T-cell (primary cell): ENCODE results near the gene HNRNPAB. TPM values are rescaled to one million over a fixed set of nuclear protein-coding genes. Genes with fewer than 3 reads are reported as not detected.
A peak's percentile ranks its signal among the peaks of the same experiment; 100 is the strongest.

Experiments
- ATAC-seq, 4 experiments: fragments of 200-7000 bp in 3 of 4; fragments of 150-1000 bp in 1 of 4; cut with Tn5 transposase; replicated peaks in 1 of 4; 1 replicate in 3 of 4; 2 replicates in 1 of 4; pipeline ENCODE4 v1.10.0; 2021; ENCODE audit warnings: moderate library complexity in 3 of 4, mild to moderate bottlenecking in 2 of 4, moderate number of reproducible peaks in 1 of 4
- CTCF ChIA-PET, 2 donors: fragments of 300-600 bp; sonication (Branson Sonifier 250); formaldehyde crosslinking; loops; one replicate each; lab custom pipeline; 2022; ENCODE audit warnings: antibody characterized with exemption in 2 of 2; lab: Charles Lee
- POLR2A ChIA-PET, 2 donors: fragments of 300-600 bp; sonication (Branson Sonifier 250); formaldehyde crosslinking; loops; one replicate each; lab custom pipeline; 2022; ENCODE audit warnings: antibody characterized with exemption in 2 of 2; lab: Charles Lee
- DNase-seq, 35 experiments: peaks; one replicate each; pipeline versions ENCODE4 v3.0.0 to v3.0.0-alpha.2; 2013 to 2023
- H3K27ac ChIP-seq: one replicate; pipeline ENCODE4 v1.5.1; 2013; ENCODE audit warnings: low read length
- H3K27me3 ChIP-seq, 2 experiments: replicated peaks in 1 of 2; 1 replicate in 1 of 2; 2 replicates in 1 of 2; pipeline versions ENCODE4 v1.6.1 to v1.7.0; 2013; ENCODE audit warnings: low read length in 1 of 2, mixed read lengths in 1 of 2; ENCODE audit not compliant: control insufficient read depth in 2 of 2, insufficient read depth in 2 of 2; ENCODE audit errors: extremely low read depth in 1 of 2
- H3K36me3 ChIP-seq, 2 donors: 1 replicate in 1 of 2; 2 replicates in 1 of 2; pipeline versions ENCODE4 v1.6.1 to v1.7.0; 2013; ENCODE audit warnings: low read length in 1 of 2; ENCODE audit not compliant: control insufficient read depth in 2 of 2, insufficient read depth in 1 of 2; ENCODE audit errors: extremely low read depth in 1 of 2
- H3K4me1 ChIP-seq, 2 experiments: 1 replicate in 1 of 2; 2 replicates in 1 of 2; pipeline versions ENCODE4 v1.6.1 to v1.7.0; 2013; ENCODE audit warnings: low read length in 2 of 2, mixed read lengths in 1 of 2; ENCODE audit not compliant: insufficient read depth in 2 of 2, control insufficient read depth in 1 of 2; ENCODE audit errors: extremely low read depth in 1 of 2
- H3K4me3 ChIP-seq, 2 donors: 1 replicate in 1 of 2; 2 replicates in 1 of 2; pipeline versions ENCODE4 v1.5.1 to v1.7.0; 2013; ENCODE audit warnings: mild to moderate bottlenecking in 2 of 2, low read length in 1 of 2, moderate library complexity in 1 of 2; ENCODE audit not compliant: control insufficient read depth in 1 of 2; ENCODE audit errors: extremely low read depth in 1 of 2
- H3K9me3 ChIP-seq: 2 replicates; pipeline ENCODE4 v1.7.0; 2013
- H3K27ac Mint-ChIP-seq, 2 donors: one replicate each; pipeline ENCODE4 v1.8.0; 2020 to 2021; ENCODE audit warnings: mild to moderate bottlenecking in 2 of 2, mixed read lengths in 2 of 2
- H3K27me3 Mint-ChIP-seq, 2 donors: one replicate each; pipeline ENCODE4 v1.8.0; 2021 to 2022; ENCODE audit warnings: mixed read lengths in 2 of 2
- H3K36me3 Mint-ChIP-seq: one replicate; pipeline ENCODE4 v1.8.0; 2021; ENCODE audit warnings: mixed read lengths
- H3K4me1 Mint-ChIP-seq, 3 donors: one replicate each; pipeline ENCODE4 v1.8.0; 2020 to 2022; ENCODE audit warnings: mixed read lengths in 3 of 3, mild to moderate bottlenecking in 1 of 3
- H3K4me3 Mint-ChIP-seq, 3 donors: one replicate each; pipeline ENCODE4 v1.8.0; 2020 to 2022; ENCODE audit warnings: mild to moderate bottlenecking in 3 of 3, mixed read lengths in 3 of 3, moderate library complexity in 3 of 3
- H3K9me3 Mint-ChIP-seq, 3 donors: one replicate each; pipeline ENCODE4 v1.8.0; 2020 to 2022; ENCODE audit warnings: mixed read lengths in 3 of 3
- WGBS: methylation state at CpG from one replicate; pipeline ENCODE4 v1.1.5; 2013; ENCODE audit warnings: missing lambda C conversion rate; ENCODE audit not compliant: insufficient coverage; 5-methylcytosine and 5-hydroxymethylcytosine counted together
- total RNA-seq, 35 experiments: library from RNA in 6 of 35; stranded (reverse) in 6 of 35; fragments of 120-200 nt in 1 of 35; gene quantifications; one replicate each; pipeline versions ENCODE4 v1.2.1 to v1.2.4 and lab custom pipeline; 2013 to 2026

HNRNPAB gene
- total RNA-seq, 5 donors from 2014 or later (not counting 1 experiment from before 2014, with no cell fraction given): 78.8 to 89.2 (median 85.1) TPM

DNA sequence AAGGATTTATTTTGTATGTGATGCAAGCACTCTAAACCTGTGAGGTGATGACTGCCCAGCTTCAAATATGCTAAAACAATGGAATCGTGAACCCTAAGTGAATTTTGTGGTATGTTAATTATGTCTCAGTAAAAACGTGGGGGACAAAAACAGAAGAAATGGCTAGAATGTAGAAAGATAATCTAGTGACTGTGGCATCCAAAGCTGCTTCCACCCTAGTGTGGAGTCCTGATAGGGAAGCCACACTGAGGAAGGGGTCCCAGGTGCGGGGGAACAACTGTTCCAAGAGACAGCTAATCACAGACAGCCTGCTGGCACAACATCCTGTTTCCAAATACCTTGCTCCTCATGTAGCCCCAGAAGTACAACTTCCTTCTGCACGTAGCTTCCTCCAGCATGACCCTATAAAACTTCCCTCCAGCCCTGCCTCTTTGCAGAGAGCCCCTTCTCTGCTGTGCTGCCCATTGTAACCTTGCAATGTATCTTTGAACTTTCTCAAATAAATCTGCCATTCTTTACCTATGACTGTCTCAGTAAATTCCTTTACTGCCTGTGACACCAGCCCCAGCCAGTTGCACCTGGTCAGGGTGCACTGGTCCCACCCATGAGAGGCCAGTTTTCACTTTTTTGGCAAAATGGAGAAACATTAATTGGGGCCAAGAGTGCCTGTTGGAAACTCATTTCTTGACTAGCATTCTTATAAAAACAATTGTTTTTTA lies 22.0 kb upstream of the HNRNPAB start:
- DNase-seq: no peak
- Histone ChIP-seq H3K4me3 (no peak overlapping the region), H3K4me1 (peaks cover 0 to 2% of the 10 kb centered on the region in 2 experiments), H3K9me3 (no peaks in the 10 kb centered on the region), H3K27me3 (no peaks in the 10 kb centered on the region), H3K27ac (no peak overlapping the region), H3K36me3 (no peaks in the 10 kb centered on the region)
- ChIA-PET POLR2A (interaction anchor here in 1 of 2 donors (0.6 kb wide), 1 partner anchor 8 kb away, joined by 5 read pairs; no protein-coding TSS in a partner anchor), CTCF (interaction anchor here in 1 of 2 donors (1.0 kb wide), 1 partner anchor 107 kb away, joined by 3 read pairs; no protein-coding TSS in a partner anchor)
- WGBS: 5% methylated on average over 3 of the region's 4 CpGs
- Mint-ChIP-seq H3K4me1 (peaks cover 7 to 8% (median 7%) of the 10 kb centered on the region in 3 donors), H3K4me3 (no peak overlapping the region), H3K27me3 (peaks cover 9 to 12% of the 10 kb centered on the region in 2 donors), H3K36me3 (no peaks in the 10 kb centered on the region), H3K27ac (peak overlapping the region in 1 of 2 donors; percentile 25), H3K9me3 (no peaks in the 10 kb centered on the region)
- peak in 2 of 4 experiments; percentile 16 to 42 for ATAC-seq

- no peaks in the 10 kb centered on the region for H3K9me3 ChIP-seq
- POLR2A ChIA-PET: no interaction called here
- H3K9me3 Mint-ChIP-seq: no peaks in the 10 kb centered on the region
Measured at GRCh38 chr5:178186427-178186826, 17.9 kb upstream of the HNRNPAB start.

GRCh38 chr5:178187014-178187413 lies 17.3 kb upstream of the HNRNPAB start, which contains the start of gene GMCL2:
GMCL2 (minus strand) TSS chr5:178187371; CDS start chr5:178187299, 72 bp downstream.
- Mint-ChIP-seq H3K27me3 (peaks cover 5 to 10% of the 10 kb centered on the region in 2 donors), H3K27ac (no peak within 1 kb of the TSS), H3K36me3 (no peaks in the 10 kb centered on the region), H3K4me1 (peaks cover 5 to 7% (median 6%) of the 10 kb centered on the region in 3 donors), H3K4me3 (no peak within 1 kb of the TSS), H3K9me3 (no peaks in the 10 kb centered on the region)
- Histone ChIP-seq H3K27me3 (peaks cover 0 to 17% of the 10 kb centered on the region in 2 experiments), H3K27ac (no peak within 1 kb of the TSS), H3K9me3 (no peaks in the 10 kb centered on the region), H3K4me1 (peaks cover 0 to 2% of the 10 kb centered on the region in 2 experiments), H3K36me3 (no peaks in the 10 kb centered on the region), H3K4me3 (no peak within 1 kb of the TSS)
- ATAC-seq (no peak), DNase-seq (no peak)
- ChIA-PET CTCF (no interaction called here), POLR2A (no interaction called here)
- 97% methylated on average over 20 of the region's 27 CpGs for WGBS

More at GRCh38 chr5:178186427-178186826, 17.9 kb upstream of the HNRNPAB start:
- 79% methylated on average over 5 of the region's 6 CpGs for WGBS
- DNase-seq: no peak
- no peaks in the 10 kb centered on the region for H3K36me3 Mint-ChIP-seq
- H3K27me3 Mint-ChIP-seq: peaks cover 5 to 9% of the 10 kb centered on the region in 2 donors
- Histone ChIP-seq H3K4me1 (peaks cover 0 to 2% of the 10 kb centered on the region in 2 experiments), H3K4me3 (no peak overlapping the region), H3K36me3 (no peaks in the 10 kb centered on the region), H3K27ac (no peak overlapping the region), H3K27me3 (peaks cover 0 to 17% of the 10 kb centered on the region in 2 experiments)
- CTCF ChIA-PET: no interaction called here
- peaks cover 7 to 8% (median 7%) of the 10 kb centered on the region in 3 donors for H3K4me1 Mint-ChIP-seq
- H3K4me3 Mint-ChIP-seq: no peak overlapping the region
- no peak for ATAC-seq
- H3K27ac Mint-ChIP-seq: no peak overlapping the region

GRCh38 chr5:178189433-178189832 lies 14.9 kb upstream of the HNRNPAB start:
- Histone ChIP-seq H3K4me1 (peaks cover 5 to 17% of the 10 kb centered on the region in 2 experiments), H3K27me3 (peaks cover 0 to 26% of the 10 kb centered on the region in 2 experiments), H3K27ac (no peak overlapping the region), H3K4me3 (no peak overlapping the region), H3K9me3 (no peaks in the 10 kb centered on the region), H3K36me3 (no peaks in the 10 kb centered on the region)
- WGBS: 50% methylated on average over 2 of the region's 2 CpGs
- H3K4me1 Mint-ChIP-seq: peaks cover 13 to 18% (median 16%) of the 10 kb centered on the region in 3 donors
- POLR2A ChIA-PET: no interaction called here
- ATAC-seq (no peak), DNase-seq (no peak)
- H3K9me3 Mint-ChIP-seq: no peaks in the 10 kb centered on the region
- CTCF ChIA-PET: no interaction called here
- peaks cover 11 to 24% of the 10 kb centered on the region in 2 donors for H3K27me3 Mint-ChIP-seq
- H3K4me3 Mint-ChIP-seq: no peak overlapping the region
- no peaks in the 10 kb centered on the region for H3K36me3 Mint-ChIP-seq
- no peak overlapping the region for H3K27ac Mint-ChIP-seq

GRCh38 chr5:178191661-178192060 lies 12.7 kb upstream of the HNRNPAB start:
- ATAC-seq (no peak), DNase-seq (no peak)
- peaks cover 0 to 32% of the 10 kb centered on the region in 2 experiments for H3K27me3 ChIP-seq
- no peaks in the 10 kb centered on the region for H3K9me3 ChIP-seq
- H3K4me3 Mint-ChIP-seq: no peak overlapping the region
- ChIA-PET CTCF (interaction anchor here in 1 of 2 donors (0.5 kb wide), 1 partner anchor 90 kb away, joined by 3 read pairs; no protein-coding TSS in a partner anchor), POLR2A (interaction anchor here in 1 of 2 donors (0.6 kb wide), 1 partner anchor 19 kb away, joined by 4 read pairs; no protein-coding TSS in a partner anchor)
- H3K27me3 Mint-ChIP-seq: peaks cover 12 to 29% of the 10 kb centered on the region in 2 donors
- no peak overlapping the region for H3K27ac ChIP-seq
- H3K36me3 ChIP-seq: no peaks in the 10 kb centered on the region
- H3K4me1 ChIP-seq: peaks cover 6 to 20% of the 10 kb centered on the region in 2 experiments
- no CpG with 5 or more reads among the region's 4 CpGs for WGBS
- no peak overlapping the region for H3K27ac Mint-ChIP-seq
- peaks cover 14 to 18% (median 16%) of the 10 kb centered on the region in 3 donors for H3K4me1 Mint-ChIP-seq
- no peak overlapping the region for H3K4me3 ChIP-seq
- H3K36me3 Mint-ChIP-seq: no peaks in the 10 kb centered on the region
- H3K9me3 Mint-ChIP-seq: no peaks in the 10 kb centered on the region

- H3K27me3 ChIP-seq: peaks cover 0 to 32% of the 10 kb centered on the region in 2 experiments
- POLR2A ChIA-PET: no interaction called here
- Mint-ChIP-seq H3K9me3 (no peaks in the 10 kb centered on the region), H3K36me3 (no peaks in the 10 kb centered on the region), H3K27me3 (peaks cover 12 to 29% of the 10 kb centered on the region in 2 donors), H3K4me1 (peaks cover 14 to 18% (median 16%) of the 10 kb centered on the region in 3 donors), H3K27ac (no peak overlapping the region), H3K4me3 (no peak overlapping the region)
- no peaks in the 10 kb centered on the region for H3K36me3 ChIP-seq
- no peaks in the 10 kb centered on the region for H3K9me3 ChIP-seq
- DNase-seq (no peak), ATAC-seq (no peak)
- peaks cover 6 to 20% of the 10 kb centered on the region in 2 experiments for H3K4me1 ChIP-seq
- no peak overlapping the region for H3K27ac ChIP-seq
- no CpG with 5 or more reads among the region's 2 CpGs for WGBS
- H3K4me3 ChIP-seq: no peak overlapping the region
- CTCF ChIA-PET: interaction anchor here in 1 of 2 donors (0.5 kb wide), 1 partner anchor 91 kb away, joined by 3 read pairs; no protein-coding TSS in a partner anchor
Measured at GRCh38 chr5:178192244-178192643, 12.1 kb upstream of the HNRNPAB start.
